ENCODE data around the gene FXR1.

FXR1 gene

DNA sequence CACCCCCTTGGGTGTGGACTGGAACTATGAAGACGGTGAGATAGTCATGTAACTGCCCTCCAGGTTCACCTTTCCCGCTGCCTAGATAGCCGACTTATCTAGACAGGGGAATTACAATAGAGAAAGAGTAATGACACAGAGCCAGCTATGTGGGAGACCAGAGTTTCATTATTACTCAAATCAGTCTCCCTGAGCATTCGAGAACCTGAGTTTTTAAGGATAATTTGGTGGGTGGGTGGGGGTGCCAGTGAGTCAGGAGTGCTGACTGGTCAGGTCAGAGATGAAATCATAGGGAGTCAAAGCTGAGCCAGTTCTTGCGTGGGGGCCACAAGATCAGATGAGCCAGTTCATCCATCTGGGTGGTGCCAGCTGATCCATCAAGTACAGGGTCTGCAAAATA lies 96.8 kb downstream of the FXR1 start:
- DNase-seq = no peak

DNA sequence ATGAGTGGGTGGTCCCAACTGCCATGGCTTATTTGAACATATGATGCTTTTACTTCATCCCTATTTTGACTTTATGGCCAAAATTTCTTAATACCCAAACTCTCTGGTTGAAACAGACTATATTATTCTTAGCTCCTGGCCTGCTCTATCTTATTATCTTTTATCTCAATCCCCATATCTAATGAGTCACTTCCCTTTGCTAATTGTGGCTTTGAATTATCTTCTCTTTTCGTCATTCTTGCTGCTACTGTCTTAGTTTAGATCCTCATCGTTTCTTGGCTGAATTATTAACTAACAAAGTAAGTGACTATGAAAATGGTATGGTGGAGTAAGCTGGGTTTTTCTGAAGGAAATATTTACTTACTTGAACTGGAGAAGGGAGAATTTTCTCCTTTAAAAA lies 105.2 kb downstream of the FXR1 start:
- DNase-seq = no peak

DNA sequence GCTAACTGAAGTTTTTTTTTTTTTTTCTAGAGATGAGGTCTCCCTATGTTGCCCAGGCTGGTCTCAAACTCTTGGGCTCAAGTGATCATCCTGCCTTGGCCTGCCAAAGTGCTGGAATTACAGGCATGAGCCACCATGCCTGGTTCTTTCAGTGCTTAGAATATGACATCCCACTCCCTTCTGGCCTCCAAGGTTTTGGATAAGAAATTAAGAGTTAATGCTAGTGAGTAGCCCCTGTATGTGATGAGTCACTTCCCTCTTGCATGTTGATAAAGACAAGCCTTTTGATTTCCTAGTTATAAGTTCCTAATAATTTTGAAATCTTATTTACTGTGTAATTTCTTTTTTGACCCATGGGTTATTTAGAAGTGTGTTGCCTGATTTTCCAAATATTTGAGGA lies 112.7 kb downstream of the FXR1 start:
- no peak for DNase-seq

DNA sequence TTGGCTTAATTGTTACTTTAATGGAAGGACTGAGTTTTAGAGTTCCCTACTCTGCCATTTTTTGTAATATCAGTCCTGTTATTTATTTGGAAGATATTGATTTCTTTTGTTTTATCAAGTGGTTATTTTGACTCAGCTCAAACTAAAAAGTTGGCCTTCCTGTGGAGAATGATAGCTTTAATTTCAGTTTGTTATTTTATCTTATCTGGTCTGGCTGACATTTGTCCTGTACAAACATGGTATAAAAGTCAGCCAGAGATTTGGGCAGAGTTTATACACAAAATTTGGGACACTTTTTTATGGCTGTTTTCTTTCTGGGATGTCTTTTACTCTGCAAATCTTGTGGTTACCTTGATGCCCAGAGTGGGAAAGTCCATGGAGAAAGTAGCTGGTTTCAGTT lies 118.5 kb downstream of the FXR1 start:
- DNase-seq = no peak
